CD14-positive monocyte (primary cell): Measurements from ENCODE around the gene RPS19. TPM values are rescaled to one million over a fixed set of nuclear protein-coding genes. Genes with fewer than 3 reads are reported as not detected.

Source experiments
- polyA plus RNA-seq, 3 donors: library from polyadenylated mRNA; depleted of rRNA in 1 of 3; unstranded in 2 of 3; stranded (reverse) in 1 of 3; fragments of 300-500 nt in 2 of 3; fragments of >200 nt in 1 of 3; fragmentation: Illumina TruSeq in 2 of 3; gene quantifications; 1 replicate in 2 of 3; 2 replicates in 1 of 3; pipeline ENCODE4 v1.2.3, GENCODE V29; 2012 to 2021
- small RNA-seq: library from RNA; depleted of rRNA; stranded (forward); fragments of <200 nt; gene quantifications from one replicate; pipeline ENCODE3, GENCODE V24; 2012; ENCODE audit warnings: low read depth; ENCODE audit not compliant: insufficient read length

RPS19 gene
- polyA plus RNA-seq, 3 donors = 1,234 to 2,117 (median 1,424) TPM

Small RNA genes lying within 50 kb of the gene (small RNA-seq; reads per million reads assigned to genes)
- gene MIR6797 = not detected

Other genes with a start within 250 kb of the RPS19 start
- 10 to 100 TPM; 23.1 to 40.7 (median 27.5) TPM for gene CEACAM4, start 233.2 kb upstream of the RPS19 start, polyA plus RNA-seq
- not detected for gene CEACAM7, start 172.0 kb upstream of the RPS19 start, polyA plus RNA-seq
- not detected for gene CEACAM5, start 151.6 kb upstream of the RPS19 start, polyA plus RNA-seq
- under 1 TPM in 1 of 3 donors, not detected in 2; 0.07 TPM for gene CEACAM6, start 104.7 kb upstream of the RPS19 start, polyA plus RNA-seq
- 10 to 100 TPM in 2 of 3 donors, 1 to 10 TPM in 1; 5.9 to 11.8 (median 11.3) TPM for gene CEACAM3, start 63.7 kb upstream of the RPS19 start, polyA plus RNA-seq
- gene LYPD4, start 15.6 kb upstream of the RPS19 start, polyA plus RNA-seq = not detected
- not detected for gene DMRTC2, start 15.2 kb upstream of the RPS19 start, polyA plus RNA-seq
- 1 to 10 TPM; 1.9 to 2.7 (median 2.1) TPM for gene CD79A, start 17.0 kb downstream of the RPS19 start, polyA plus RNA-seq
- gene ARHGEF1, start 22.9 kb downstream of the RPS19 start, polyA plus RNA-seq = 100 to 1,000 TPM in 1 of 3 donors, 10 to 100 TPM in 2; 82.8 to 622 (median 95.5) TPM
- not detected for gene ERFL, start 68.2 kb downstream of the RPS19 start, polyA plus RNA-seq
- 100 to 1,000 TPM; 126 to 234 (median 202) TPM for gene RABAC1, start 99.1 kb downstream of the RPS19 start, polyA plus RNA-seq
- under 1 TPM in 2 of 3 donors, not detected in 1; 0.07 to 0.10 TPM for gene ATP1A3, start 134.0 kb downstream of the RPS19 start, polyA plus RNA-seq
- under 1 TPM in 2 of 3 donors, not detected in 1; 0.12 to 0.28 TPM for gene GRIK5, start 210.0 kb downstream of the RPS19 start, polyA plus RNA-seq
- gene ZNF574, start 215.9 kb downstream of the RPS19 start, polyA plus RNA-seq = 1 to 10 TPM; 3.3 to 9.6 (median 4.9) TPM